Suprapubic skin (tissue), 3 donors: Measurements from ENCODE around the gene APMAP.

Experiments used
- CTCF ChIP-seq, 2 donors: fragments of 200-600 bp in 1 of 2; fragments of 450-650 bp in 1 of 2; sonication (generic) in 1 of 2; IDR thresholded peaks; one replicate each; pipeline ENCODE4 v1.5.1; 2016 to 2019; ENCODE audit warnings: antibody characterized with exemption in 2 of 2, mild to moderate bottlenecking in 1 of 2, moderate library complexity in 1 of 2
- POLR2A ChIP-seq, 2 donors: fragments of 450-650 bp; IDR thresholded peaks; one replicate each; pipeline ENCODE4 v1.6.1; 2017; ENCODE audit warnings: antibody characterized with exemption in 2 of 2, mild to moderate bottlenecking in 2 of 2, moderate library complexity in 2 of 2

GRCh38 chr20:24915892-24916291 is 76.7 kb downstream of the APMAP start:
- TF ChIP-seq CTCF (IDR thresholded peaks at IDR 0.05): no peak
- no peak for TF ChIP-seq POLR2A (IDR thresholded peaks at IDR 0.05)
